ENCODE results near the gene CCNK.

The CCNK gene

DNA sequence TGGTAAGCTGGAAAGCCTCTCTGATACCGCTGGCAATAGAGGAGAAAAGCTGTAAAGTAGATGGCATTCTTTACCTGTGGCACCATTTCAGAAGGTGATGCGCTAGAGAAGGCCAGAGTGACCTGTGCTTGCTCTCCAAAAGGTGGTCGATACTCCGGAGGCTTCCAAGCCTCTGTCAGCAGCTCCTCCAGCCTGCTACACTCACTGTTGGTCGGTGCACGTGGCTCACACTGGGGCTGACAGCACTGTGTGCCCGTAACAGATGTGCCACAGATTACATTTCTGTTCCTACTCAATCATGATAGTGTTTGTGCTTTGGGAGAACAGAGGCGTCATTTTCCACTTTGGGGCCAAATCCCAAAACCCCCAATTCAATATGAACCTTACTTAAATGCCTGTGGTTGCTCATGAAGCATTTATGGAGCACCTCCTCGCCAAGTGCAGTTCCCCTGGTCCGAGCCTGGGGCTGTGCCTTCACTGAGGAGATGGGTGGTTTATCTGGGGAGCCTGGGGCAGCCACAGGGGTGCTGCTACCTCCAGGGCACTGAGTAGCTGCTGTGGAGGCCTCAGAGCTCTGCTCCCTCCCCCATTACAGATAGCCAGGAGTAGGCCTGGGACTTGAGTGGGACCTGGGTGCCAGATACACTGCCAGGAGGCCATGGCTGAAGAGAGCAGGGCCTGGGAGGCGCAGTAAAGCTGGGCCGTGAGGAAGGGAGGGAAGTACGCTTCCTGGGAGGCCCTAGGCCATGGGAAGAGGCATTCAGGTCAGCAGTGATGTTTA, 26.8 kb downstream of the CCNK start:
- no peak for DNase-seq (ENCODE audit: low read depth, low spot score)

DNA sequence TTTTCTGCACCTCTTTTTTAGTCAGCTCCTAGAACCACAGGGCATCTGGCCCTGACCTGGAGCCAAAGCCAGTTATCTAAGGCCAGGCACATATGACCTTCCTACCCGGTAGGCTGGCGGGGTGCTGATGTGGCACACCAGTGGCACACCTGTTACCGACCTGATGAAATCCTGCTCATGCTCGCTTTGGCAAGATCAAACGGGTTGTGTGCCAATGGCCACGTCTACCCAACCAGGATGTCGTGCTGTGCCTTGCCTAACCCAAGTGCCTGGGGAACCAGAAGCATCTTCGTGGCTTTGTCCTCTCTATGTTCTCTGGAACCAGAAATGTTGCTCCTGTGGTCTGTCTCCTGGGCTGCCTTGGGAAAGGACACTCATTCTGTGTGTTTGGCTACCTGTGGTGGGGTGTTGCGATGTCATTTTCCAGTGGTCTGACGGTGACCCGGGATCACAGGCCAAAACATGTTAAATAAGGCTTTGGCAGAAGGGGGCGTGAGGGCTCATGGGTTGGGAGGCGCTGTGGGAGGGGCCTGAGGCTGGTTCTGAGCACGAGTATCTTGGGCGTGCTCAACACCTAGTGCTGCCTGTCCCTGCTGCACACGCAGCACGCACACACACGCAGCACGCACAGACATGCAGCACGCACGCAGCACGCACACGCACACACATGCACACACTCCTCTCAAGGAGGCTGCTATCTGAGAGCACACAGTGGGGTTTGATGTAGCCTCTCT, 27.9 kb downstream of the CCNK start:
- DNase-seq (ENCODE audit: low read depth, low spot score) = peak; percentile 56

DNA sequence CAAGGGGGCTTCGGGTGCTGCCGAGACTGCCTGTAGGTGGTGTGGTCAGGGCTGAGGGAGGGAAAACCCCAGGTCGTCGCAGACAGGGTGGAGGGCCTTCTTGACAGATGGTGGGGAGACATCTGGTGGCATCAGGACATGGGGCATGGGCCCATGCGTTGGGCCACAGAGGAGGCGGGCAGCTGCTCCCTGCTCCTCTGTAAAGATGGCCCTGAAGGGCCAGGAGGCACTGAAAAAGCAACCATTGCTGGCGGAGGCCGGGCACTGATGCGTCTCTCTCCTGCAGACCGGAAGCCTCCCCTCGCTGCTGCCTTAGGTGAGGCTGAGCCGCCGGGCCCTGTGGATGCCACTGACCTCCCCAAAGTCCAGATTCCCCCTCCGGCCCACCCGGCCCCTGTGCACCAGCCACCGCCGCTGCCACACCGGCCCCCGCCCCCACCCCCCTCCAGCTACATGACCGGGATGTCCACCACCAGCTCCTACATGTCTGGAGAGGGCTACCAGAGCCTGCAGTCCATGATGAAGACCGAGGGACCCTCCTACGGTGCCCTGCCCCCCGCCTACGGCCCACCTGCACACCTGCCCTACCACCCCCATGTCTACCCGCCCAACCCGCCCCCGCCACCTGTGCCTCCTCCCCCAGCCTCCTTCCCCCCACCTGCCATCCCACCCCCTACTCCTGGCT, 28.8 kb downstream of the CCNK start:
- no peak for DNase-seq (ENCODE audit: low read depth, low spot score)

DNA sequence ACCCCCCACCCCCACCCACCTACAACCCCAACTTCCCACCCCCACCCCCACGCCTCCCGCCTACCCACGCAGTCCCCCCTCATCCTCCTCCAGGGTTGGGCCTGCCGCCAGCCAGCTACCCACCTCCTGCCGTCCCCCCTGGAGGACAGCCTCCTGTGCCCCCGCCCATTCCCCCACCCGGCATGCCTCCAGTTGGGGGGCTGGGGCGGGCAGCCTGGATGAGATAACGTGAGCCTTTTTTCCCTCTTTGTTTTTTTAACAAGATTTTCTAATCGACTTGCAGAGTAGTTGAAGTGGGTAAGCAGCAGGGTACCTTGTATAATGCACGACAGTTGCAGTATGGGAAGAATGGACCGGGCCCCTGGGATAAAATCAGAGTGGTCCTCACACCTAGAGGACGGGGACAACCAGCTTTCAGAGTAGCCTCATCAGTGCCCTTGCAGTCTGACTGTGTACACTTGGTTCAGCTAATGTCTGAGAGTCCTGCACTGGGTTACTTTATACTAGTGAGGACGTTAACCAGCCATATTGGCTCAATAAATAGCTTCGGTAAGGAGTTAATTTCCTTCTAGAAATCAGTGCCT, 29.4 kb downstream of the CCNK start:
- DNase-seq (ENCODE audit: low read depth, low spot score) = no peak

DNA sequence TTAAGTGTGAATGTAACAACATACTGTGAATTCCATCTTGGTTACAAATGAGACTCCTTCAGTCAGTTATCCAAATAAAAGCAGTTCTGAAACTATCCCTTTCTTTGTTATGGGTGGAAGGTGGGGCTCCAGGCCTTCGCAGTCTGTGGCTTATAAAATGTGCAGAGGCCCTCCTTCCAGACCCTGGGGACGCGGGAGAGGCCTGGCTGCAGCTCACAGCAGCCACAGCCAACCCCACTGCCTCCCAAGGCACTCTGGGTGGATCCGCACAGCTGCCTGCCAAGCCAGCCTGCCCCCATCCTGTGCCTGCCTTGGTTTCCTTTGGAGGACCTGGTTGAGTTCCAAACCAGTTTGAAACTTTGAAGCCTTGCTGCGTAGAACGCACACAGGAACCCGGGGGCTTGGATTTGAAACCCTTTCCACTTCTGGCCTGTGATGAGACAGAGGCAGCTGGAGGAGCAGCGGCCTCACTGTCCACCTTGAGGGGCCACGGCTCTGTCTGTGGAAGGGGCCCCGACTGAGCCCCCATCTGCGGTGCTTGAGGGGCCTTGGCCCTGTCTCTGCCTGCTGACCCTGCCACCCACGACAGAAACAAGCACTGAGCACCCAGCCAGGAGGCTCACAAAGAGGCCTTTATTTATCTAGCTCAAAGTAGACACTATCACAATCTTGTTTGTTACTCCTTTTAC, 30.4 kb downstream of the CCNK start:
- peak; percentile 15 for DNase-seq (ENCODE audit: low read depth, low spot score)

DNA sequence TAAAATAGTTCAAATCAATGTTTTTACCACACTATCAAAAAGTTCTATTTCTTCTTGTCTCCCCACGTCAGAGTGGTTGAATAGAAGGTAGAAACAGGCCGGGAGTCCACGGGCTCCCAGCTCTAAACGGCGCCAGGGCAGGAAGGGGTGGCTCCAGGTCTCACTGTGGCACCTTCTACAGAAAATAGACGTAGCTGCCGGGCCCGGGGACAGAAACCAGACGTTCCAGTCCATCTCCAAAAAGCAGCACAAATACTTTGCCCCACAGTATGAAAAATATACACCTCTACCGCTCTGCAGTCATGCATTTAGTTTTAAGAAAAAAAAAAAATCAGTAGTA, 30.9 kb downstream of the CCNK start:
- DNase-seq (ENCODE audit: low read depth, low spot score) = no peak

DNA sequence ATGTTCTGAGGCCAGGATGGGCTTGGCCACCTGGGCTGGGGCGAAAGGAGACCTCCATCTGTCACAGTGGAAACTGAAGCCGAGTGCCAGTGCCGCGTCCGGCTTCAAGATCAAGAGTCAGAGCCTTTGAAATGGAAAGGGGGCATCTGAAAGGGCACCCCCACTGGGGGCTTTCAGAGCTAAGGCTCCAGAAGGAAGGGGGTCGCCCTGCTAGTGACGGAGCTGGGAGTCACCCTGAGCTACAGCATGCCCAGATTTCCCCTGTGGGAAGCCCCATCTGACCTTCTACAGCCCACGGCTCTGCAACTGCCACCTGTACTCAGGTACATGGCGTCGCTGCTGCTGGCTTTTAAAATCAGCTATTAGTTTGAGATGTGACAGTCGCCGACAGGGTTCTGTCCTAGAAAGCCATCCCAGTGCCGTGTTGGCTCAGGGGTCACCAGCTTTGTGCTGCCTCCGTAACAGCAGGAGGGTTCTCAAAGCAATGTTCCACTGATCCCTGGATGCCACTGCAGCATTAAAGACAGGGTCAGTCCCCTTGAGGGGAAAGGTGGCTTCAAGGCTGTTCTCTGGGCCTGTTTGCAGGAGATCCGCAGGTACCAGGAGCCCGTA, 31.5 kb downstream of the CCNK start:
- no peak for DNase-seq (ENCODE audit: low read depth, low spot score)

DNA sequence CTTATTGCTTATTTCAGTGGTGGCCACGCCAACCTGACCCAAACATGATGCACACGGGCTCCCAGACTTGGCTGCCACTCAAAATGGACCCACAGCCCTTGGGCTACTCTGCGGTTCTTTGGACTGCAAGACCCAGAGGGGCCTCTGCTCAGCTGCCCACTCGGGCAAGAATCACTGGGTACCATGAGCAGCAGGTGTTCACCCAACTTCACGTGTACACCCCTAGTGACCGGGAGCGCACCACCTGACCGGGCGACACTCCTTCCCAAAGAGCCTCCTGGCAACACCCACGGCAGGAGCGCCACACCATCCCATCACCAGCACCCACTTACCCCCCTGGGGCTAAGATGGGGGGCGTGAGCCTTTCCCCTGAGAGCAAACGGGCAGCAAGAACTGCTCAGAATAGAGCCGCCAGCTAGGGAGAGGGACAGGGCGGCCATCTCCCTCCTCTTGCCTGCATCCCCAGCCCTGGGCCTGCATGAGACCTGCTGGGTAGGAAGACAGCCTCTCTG, 32.0 kb downstream of the CCNK start:
- DNase-seq (ENCODE audit: low read depth, low spot score) = no peak

DNA sequence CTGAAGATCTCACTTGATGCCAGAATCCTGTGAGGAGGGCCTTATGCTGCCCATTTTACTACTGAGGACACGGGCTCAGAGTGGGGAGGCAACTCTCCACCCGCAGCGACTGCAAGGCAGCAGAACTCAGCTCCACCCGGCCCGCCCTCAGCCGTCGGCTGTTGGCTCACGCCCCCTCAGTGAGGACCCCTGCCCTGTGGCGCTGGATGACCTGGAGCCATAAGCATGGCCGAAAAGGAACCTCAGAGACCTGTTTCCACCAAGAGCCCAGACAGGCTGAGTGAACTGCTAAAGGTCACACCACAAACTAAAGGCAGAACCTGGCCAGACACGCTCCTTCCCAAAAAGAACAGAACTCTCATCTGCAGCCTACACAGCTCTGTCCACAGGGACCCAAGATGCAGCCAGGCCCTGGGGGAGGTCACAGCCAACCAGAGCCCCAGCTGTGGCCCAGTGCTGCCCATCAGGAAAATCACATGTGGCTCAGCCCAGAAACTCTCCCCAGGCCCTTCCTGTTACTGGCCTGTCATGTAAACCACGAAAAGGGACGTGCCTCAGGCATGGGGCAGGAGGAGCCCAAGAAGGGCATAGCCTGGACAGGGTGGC, 32.8 kb downstream of the CCNK start:
- DNase-seq (ENCODE audit: low read depth, low spot score) = peak; percentile 4

DNA sequence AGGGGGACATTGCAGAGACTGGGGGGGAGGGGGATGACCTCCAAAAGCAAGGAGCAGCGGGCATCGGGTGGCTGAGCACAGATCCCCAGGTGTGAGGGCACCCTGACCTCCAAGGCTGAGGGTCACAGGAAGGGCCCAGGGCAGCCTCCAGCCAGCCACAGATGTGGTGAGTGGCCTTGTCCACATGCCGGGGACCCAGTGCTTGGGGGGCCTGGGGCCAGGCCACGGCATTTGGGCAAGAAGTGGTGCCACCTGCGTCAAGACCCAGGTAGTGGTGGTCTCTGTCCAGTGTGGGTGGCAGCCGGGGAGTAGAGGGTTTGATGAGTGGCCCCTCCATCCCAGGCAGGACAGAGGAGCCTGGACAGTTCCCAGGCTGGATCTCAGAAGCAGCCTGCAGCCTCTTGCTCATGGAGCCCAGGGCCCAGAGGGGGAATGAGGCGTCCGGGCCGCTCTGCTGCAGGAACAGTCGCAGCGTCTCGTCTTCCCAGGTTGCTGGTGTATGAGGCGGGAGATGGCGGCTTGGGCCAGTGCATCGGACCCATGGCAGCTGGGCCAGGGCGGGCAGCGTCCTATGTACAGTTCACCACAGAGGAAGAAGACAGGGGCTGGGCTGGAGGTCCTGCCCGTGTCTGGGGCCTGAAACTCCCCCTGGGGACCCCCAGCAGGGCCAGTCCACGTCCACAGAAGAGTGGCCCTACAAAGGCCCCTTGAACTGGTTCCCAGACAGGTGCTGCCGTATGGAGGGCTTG, 33.5 kb downstream of the CCNK start:
- DNase-seq (ENCODE audit: low read depth, low spot score) = no peak

DNA sequence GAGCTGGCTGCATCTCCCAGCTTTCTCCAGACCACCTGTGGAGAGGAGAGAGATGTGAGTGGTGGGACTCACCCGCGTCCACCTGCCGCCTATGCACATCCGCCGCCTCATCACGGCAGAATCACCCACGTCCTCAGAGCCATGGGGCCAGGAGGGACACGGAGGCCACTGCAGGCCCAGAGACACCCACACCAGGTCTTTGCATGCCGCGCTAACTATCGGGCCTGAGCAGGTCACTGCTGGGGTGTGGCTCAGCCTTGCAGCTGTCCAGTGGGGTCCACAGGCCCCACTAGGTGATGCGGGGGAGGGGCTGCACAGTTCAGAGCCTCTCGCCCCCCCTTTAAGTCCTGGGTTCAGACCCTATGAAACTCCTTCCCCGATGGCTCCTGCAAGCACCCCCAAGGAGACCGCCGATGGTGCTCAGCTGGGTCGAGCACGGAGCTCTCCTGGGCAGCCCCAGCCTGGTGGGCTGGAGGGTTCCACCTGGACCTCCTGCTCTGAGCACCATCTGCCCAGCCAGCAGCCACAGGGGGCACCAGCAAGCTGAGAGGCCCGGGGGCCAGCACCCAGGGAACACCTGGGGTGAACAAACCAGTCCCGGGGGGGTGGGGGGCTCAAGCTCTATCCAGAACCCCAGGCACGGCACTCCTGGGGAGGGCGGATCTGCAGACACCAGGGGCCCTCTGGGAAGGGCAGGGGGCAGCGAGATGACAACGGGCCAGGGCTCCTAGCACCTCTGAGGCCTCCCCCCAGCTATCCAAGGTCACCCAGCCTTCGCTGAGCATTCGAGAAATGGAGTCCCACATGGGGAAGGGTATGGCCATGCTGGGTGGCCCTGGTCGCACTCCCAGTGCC, 34.3 kb downstream of the CCNK start:
- no peak for DNase-seq (ENCODE audit: low read depth, low spot score)

DNA sequence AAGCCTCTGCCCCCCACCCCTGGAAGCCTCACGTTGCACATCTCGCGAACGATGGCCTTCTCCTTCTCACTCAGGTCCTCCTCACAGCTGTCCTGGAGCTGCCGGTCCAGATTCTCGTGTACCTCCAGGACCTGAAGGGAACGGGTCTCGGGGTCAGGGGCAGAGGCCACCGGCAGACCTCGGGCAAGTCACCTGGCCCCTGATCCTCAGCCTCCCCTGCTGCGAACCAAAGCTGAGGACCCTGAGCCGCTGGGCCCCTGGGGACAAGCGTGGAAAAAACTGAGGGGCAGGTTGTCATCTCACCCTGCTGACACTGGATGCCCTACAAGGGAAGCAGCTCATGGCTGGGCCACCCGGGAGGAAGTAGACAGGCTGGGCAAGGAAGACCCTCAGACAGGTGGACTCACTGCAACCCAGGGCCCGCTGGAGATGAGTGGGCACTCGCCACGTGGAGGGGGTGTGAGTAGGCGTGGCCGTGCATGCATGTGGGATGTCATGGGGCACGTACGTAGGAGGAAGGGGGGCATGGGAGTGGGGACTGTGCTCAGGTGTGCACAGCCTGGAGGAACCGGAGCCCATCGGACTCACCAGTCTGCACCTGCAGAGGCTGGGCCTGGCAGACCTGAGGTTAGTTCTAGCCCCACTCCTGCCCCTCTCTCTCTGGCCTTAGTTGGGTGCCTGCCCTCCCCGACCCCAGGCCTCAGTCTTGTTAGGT, 35.1 kb downstream of the CCNK start:
- no peak for DNase-seq (ENCODE audit: low read depth, low spot score)

DNA sequence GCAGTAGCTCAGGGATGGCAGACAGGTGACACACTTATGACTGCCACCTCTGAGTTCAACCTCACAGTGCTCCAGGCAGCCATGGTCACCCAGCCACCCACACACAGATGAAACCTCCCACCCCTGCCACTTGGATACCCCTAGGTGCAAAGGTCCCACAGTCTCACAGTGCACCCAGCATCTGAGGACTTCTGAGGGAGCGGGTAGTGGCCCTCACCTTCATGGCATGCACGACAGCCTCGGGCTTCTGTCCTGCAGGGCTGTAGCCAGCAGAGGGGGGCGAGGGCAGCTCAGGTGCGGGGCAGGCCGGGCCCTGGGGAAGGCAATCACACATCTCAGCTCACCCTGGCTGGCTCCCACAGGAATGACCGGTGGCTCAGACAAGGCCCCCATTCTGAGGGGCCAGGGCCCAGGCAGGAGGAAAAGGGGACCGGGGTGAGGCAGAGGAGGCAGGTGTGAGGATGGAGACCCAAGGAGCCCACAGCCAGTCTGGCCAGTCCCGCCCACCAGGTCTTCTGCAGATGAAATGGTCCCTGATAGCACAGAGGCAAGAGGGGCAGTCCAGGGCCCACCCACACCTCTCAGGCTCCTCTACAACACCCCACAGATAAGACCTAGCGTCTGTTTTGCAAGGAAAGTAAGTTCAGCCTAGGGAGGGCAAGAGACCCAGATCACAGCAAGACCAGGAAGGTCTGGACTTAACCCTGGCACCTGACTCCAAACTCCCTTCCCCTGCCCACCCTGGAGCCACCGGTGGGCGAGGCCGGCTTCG, 35.8 kb downstream of the CCNK start:
- DNase-seq (ENCODE audit: low read depth, low spot score) = no peak

DNA sequence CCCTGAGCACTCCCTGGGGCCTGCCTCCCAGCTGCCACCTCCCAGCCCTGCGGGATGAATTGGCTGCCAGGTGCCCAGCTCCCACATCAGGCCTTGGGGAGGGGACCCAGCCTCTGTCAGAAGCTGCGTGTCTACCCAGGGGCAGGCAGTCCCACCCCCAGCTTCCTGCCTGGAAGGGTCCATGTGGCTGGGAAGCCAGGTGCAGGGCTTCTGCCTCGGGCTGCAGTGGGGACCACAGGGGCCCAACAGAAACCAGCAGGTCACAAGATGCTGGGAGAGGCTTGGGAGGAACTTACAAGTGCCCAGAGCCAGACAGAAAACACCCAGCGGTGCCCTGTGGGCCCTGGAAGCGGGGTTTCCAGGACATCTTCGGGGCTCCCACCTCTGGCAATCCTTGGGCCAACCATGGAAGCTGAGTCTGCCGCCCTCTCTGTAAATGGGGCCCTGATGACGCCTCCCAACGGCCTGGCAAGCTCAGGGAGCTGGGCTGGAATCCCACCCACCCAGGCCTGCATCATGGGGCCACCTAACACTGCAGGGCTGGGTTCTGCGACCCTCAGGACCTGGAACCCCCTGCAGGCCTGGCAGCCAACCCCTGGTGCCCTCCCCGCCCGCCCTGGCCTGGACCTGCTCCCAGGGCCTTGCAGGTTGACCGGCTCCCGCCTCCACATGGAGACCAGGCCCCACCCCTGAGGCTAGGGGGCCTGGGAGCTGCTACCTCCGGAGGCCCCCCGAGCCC, 36.6 kb downstream of the CCNK start:
- DNase-seq (ENCODE audit: low read depth, low spot score) = no peak

DNA sequence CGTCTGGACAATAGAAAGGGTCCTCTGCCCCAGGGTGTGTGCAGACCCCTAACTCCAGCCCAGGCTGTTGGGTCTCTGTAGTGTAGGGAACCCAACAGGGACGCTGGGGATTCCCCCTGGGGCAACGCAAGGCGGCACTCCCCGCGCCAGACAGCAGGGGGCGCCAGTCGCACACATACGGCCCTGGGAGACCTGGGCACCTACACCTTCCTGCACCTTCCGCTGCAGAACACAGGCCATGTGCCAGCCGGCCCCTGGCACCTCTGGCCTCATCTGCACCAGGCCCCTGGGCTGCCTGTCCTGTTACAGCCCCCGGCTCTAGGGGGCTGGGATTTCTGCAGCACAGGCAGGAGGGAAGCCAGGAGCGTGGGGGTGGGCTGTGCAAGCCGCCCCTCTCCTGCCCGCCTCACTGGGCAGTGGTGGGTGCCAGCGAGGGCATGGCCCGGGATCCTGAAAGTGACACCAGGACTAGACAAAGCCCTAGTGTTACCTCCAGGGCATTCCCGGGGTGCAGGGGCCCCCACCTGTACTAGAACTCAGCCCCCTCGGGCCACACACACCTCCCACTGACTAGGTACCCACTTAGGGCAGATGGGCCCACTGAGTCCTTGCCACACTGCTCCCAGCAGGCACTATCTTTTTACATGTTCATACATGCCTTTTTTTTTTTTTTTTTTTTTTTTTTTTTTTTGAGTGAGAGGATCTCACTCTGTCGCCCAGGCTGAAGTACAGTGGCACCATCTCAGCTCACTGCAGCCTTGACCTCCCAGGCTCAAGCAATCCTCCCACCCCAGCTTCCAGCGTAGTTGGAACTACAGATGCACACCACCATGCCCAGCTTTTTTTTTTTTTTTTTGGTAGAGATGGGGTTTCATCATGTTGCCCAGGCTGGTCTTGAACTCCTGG, 37.5 kb downstream of the CCNK start:
- DNase-seq (ENCODE audit: low read depth, low spot score) = peak; percentile 94

DNA sequence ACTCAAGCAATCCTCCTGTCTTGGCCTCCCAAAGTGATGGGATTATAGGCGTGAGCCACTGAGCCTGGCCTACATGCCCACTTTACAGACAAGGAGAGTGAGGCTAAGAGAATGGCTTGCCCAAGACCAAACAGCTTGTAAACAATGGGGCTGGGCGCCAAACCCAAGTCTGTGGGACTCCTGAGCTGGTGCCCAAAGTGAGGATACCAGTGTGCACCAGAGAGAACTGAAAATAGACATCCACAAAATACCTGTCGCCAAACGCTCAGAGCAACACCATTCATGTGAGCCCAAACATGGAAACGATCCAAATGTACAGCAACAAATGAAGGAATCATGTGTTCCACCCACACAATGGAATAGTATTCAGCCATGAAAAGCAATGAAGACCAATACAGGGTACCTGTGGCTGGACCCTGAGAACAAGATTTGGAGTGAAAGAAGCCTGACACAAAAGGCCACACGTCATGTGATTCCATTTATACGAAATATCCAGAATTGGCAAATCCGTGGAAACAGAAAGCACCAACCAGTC, 38.2 kb downstream of the CCNK start:
- DNase-seq (ENCODE audit: low read depth, low spot score) = no peak
